HCT116 (cell line): Measurements from ENCODE around the gene NOLC1. TPM values are rescaled to one million over a fixed set of nuclear protein-coding genes. Genes with fewer than 3 reads are reported as not detected.
A peak's percentile ranks its signal among the peaks of the same experiment; 100 is the strongest.

Experiments
- ATAC-seq: fragments of 200-7000 bp; cut with Tn5 transposase; 2 replicates; pipeline ENCODE4 v1.9.1; 2020; ENCODE audit warnings: mild to moderate bottlenecking, moderate library complexity
- BruUV-seq: library from RNA; stranded (reverse); fragments of 400-500 nt; replicated peaks from 2 replicates; lab custom pipeline; 2021; lab: Mats Ljungman, UMichigan
- CTCF ChIA-PET: fragments of 300-600 bp; sonication (Branson Sonifier 250); formaldehyde crosslinking; loops from one replicate; lab custom pipeline; 2021; ENCODE audit warnings: antibody characterized with exemption; lab: Charles Lee
- POLR2A ChIA-PET: fragments of 300-600, 350-600 bp; sonication (Branson Sonifier 250); formaldehyde crosslinking; loops from one replicate; lab custom pipeline; 2021; ENCODE audit warnings: antibody characterized with exemption; lab: Charles Lee
- RAD21 ChIA-PET, 2 experiments: fragments of 300-600 bp; sonication (Branson Sonifier 250); formaldehyde crosslinking; loops; one replicate each; lab custom pipeline; 2023; ENCODE audit warnings: low total read pairs in 2 of 2; ENCODE audit not compliant: uncharacterized antibody in 2 of 2, unreplicated experiment in 2 of 2, low non-redundant PET in 1 of 2; lab: Charles Lee
- DNase-seq: peaks from one replicate; pipeline ENCODE4 v3.0.0-alpha.2; 2010; ENCODE audit warnings: low read depth, low spot score
- H2AFZ ChIP-seq: fragments of 200-600 bp; shearing (Covaris generic), sonication (generic); 2 replicates; pipeline ENCODE4 v1.6.1; 2017; ENCODE audit warnings: low read depth, mixed run types, mixed read lengths, antibody characterized with exemption, low read length; ENCODE audit not compliant: poor library complexity, severe bottlenecking
- H3K27ac ChIP-seq: 2 replicates; pipeline ENCODE4 v1.5.1; 2012; ENCODE audit warnings: low read depth, low read length
- H3K27me3 ChIP-seq: fragments of 200-600 bp; sonication (generic); 2 replicates; pipeline ENCODE4 v1.6.1; 2016; ENCODE audit warnings: mixed run types, low read length, mixed read lengths; ENCODE audit not compliant: insufficient read depth
- H3K36me3 ChIP-seq, 2 experiments: fragments of 200-500 bp in 1 of 2; fragments of 200-600 bp in 1 of 2; sonication (Bioruptor generic) in 1 of 2; sonication (generic) in 1 of 2; 2 replicates each; pipeline versions ENCODE4 v1.5.1 to v1.6.1; 2014 to 2016; ENCODE audit warnings: low read length in 2 of 2, inconsistent platforms in 1 of 2, mixed read lengths in 1 of 2, mixed run types in 1 of 2; ENCODE audit not compliant: insufficient read depth in 2 of 2, control insufficient read depth in 1 of 2
- H3K4me1 ChIP-seq, 2 experiments: fragments of 200-600 bp in 1 of 2; sonication (generic) in 1 of 2; 2 replicates each; pipeline versions ENCODE4 v1.5.1 to v1.6.1; 2012 to 2017; ENCODE audit warnings: low read length in 2 of 2, inconsistent platforms in 1 of 2, mild to moderate bottlenecking in 1 of 2, mixed read lengths in 1 of 2, mixed run types in 1 of 2, moderate library complexity in 1 of 2; ENCODE audit not compliant: insufficient read depth in 2 of 2, control insufficient read depth in 1 of 2
- H3K4me2 ChIP-seq: fragments of 200-600 bp; sonication (generic); 2 replicates; pipeline ENCODE4 v1.6.1; 2017; ENCODE audit warnings: mixed run types, low read length, mixed read lengths
- H3K4me3 ChIP-seq, 2 experiments: fragments of 200-600 bp in 1 of 2; sonication (generic) in 1 of 2; replicated peaks in 1 of 2; 2 replicates each; pipeline ENCODE4 v1.5.1; 2011 to 2016; ENCODE audit warnings: low read length in 2 of 2, control low read depth in 1 of 2, low read depth in 1 of 2, mild to moderate bottlenecking in 1 of 2, mixed read lengths in 1 of 2, mixed run types in 1 of 2
- H3K79me2 ChIP-seq: fragments of 200-600 bp; sonication (generic); 2 replicates; pipeline ENCODE4 v1.6.1; 2017; ENCODE audit warnings: mild to moderate bottlenecking, mixed run types, low read length, moderate library complexity, mixed read lengths; ENCODE audit not compliant: insufficient read depth
- H3K9ac ChIP-seq: fragments of 200-600 bp; sonication (generic); 2 replicates; pipeline ENCODE4 v1.6.1; 2016; ENCODE audit warnings: low read length, mixed read lengths
- H3K9me2 ChIP-seq: fragments of 200-600 bp; sonication (generic), shearing (Covaris generic); 2 replicates; pipeline ENCODE4 v1.6.1; 2017; ENCODE audit warnings: mixed run types, mild to moderate bottlenecking, moderate library complexity; ENCODE audit not compliant: insufficient read depth
- H3K9me3 ChIP-seq, 2 experiments: fragments of 200-500 bp in 1 of 2; fragments of 200-600 bp in 1 of 2; sonication (Bioruptor generic) in 1 of 2; sonication (generic) in 1 of 2; 2 replicates each; pipeline ENCODE4 v1.6.1; 2014 to 2017; ENCODE audit warnings: low read length in 2 of 2, mixed read lengths in 2 of 2, inconsistent platforms in 1 of 2, low read depth in 1 of 2, mild to moderate bottlenecking in 1 of 2, mixed run types in 1 of 2, moderate library complexity in 1 of 2; ENCODE audit not compliant: control insufficient read depth in 1 of 2, insufficient read depth in 1 of 2
- H4K20me1 ChIP-seq: fragments of 200-600 bp; sonication (generic), shearing (Covaris generic); 2 replicates; pipeline ENCODE4 v1.6.1; 2017; ENCODE audit warnings: mixed run types, mild to moderate bottlenecking, moderate library complexity; ENCODE audit not compliant: insufficient read depth
- CBX3 ChIP-seq: IDR thresholded peaks from 2 replicates; pipeline ENCODE4 v1.6.1; 2012; ENCODE audit warnings: low read depth
- CEBPB ChIP-seq: IDR thresholded peaks from 2 replicates; pipeline ENCODE4 v1.6.1; 2012; ENCODE audit warnings: low read depth
- EGR1 ChIP-seq: IDR thresholded peaks from 2 replicates; pipeline ENCODE4 v1.6.1; 2012; ENCODE audit warnings: low read depth
- EZH2phosphoT487 ChIP-seq: fragments of 200-600 bp; IDR thresholded peaks from 2 replicates; pipeline ENCODE4 v1.6.1; 2018; ENCODE audit warnings: antibody characterized with exemption, borderline replicate concordance
- JUND ChIP-seq: IDR thresholded peaks from 2 replicates; pipeline ENCODE4 v1.6.1; 2012
- POLR2A ChIP-seq: IDR thresholded peaks from 2 replicates; pipeline ENCODE4 v1.7.0; 2011; ENCODE audit warnings: borderline replicate concordance; ENCODE audit not compliant: insufficient read depth, insufficient read length; ENCODE audit errors: extremely low read depth
- POLR2AphosphoS5 ChIP-seq: IDR thresholded peaks from 2 replicates; pipeline ENCODE4 v1.6.1; 2011; ENCODE audit warnings: mild to moderate bottlenecking, low read depth, low read length, moderate library complexity
- RAD21 ChIP-seq: IDR thresholded peaks from 2 replicates; pipeline ENCODE4 v1.6.1; 2012; ENCODE audit warnings: low read depth, mild to moderate bottlenecking
- SP1 ChIP-seq: IDR thresholded peaks from 2 replicates; pipeline ENCODE4 v1.6.1; 2012; ENCODE audit warnings: low read depth
- SRF ChIP-seq: IDR thresholded peaks from 2 replicates; pipeline ENCODE4 v1.6.1; 2012; ENCODE audit warnings: low read depth
- TCF7L2 ChIP-seq: IDR thresholded peaks from 2 replicates; pipeline ENCODE4 v1.7.0; 2011; ENCODE audit warnings: borderline replicate concordance, inconsistent platforms; ENCODE audit not compliant: insufficient read depth, insufficient read length; ENCODE audit errors: extremely low read depth
- YY1 ChIP-seq: IDR thresholded peaks from 2 replicates; pipeline ENCODE4 v1.6.1; 2011; ENCODE audit warnings: low read length, low read depth, moderate library complexity, mild to moderate bottlenecking; ENCODE audit not compliant: insufficient replicate concordance; ENCODE audit errors: extremely low read depth
- ZFX ChIP-seq: fragments of 450-650 bp; IDR thresholded peaks from 2 replicates; pipeline ENCODE4 v1.6.1; 2017
- ZNF274 ChIP-seq: fragments of 200-500 bp; sonication (Bioruptor generic); IDR thresholded peaks from 2 replicates; pipeline ENCODE4 v1.6.1; 2014; ENCODE audit warnings: mild to moderate bottlenecking, low read depth, low read length, inconsistent platforms
- intact Hi-C: fragments of 100-400 bp; cut with micrococcal nuclease; formaldehyde crosslinking; loops from 2 replicates; pipeline ENCODE4 v1.10.0; 2022
- total RNA-seq: library from RNA; stranded (reverse); gene quantifications from one replicate; pipeline ENCODE4 v1.2.1, GENCODE V29; 2021; ENCODE audit not compliant: unreplicated experiment
- TF ChIP-seq, protein P1 (sequence below): IDR thresholded peaks from 2 replicates; pipeline ENCODE4 v1.6.1; 2012
- TF ChIP-seq, protein P2 (sequence below): IDR thresholded peaks from 2 replicates; pipeline ENCODE4 v1.6.1; 2012; ENCODE audit warnings: low read depth
- TF ChIP-seq, protein P3 (sequence below): IDR thresholded peaks from 2 replicates; pipeline ENCODE4 v1.6.1; 2012
- TF ChIP-seq, protein P4 (sequence below): IDR thresholded peaks from 2 replicates; pipeline ENCODE4 v1.6.1; 2011; ENCODE audit warnings: mild to moderate bottlenecking, low read length, moderate library complexity; ENCODE audit not compliant: insufficient replicate concordance; ENCODE audit errors: extremely low read depth
- TF ChIP-seq, protein P5 (sequence below), 3 experiments: fragments of 200-600 bp in 1 of 3; sonication (generic) in 1 of 3; IDR thresholded peaks in 2 of 3; conservative IDR thresholded peaks in 1 of 3; 2 replicates each; pipeline ENCODE4 v1.5.1; 2012 to 2017; ENCODE audit warnings: low read depth in 2 of 3, low read length in 2 of 3, antibody characterized with exemption in 1 of 3, borderline replicate concordance in 1 of 3, control low read depth in 1 of 3, mild to moderate bottlenecking in 1 of 3, mixed read lengths in 1 of 3, mixed run types in 1 of 3, moderate library complexity in 1 of 3; ENCODE audit not compliant: insufficient read depth in 1 of 3

The NOLC1 gene
- total RNA-seq, 1 experiment from 2014 or later = 231 TPM

DNA sequence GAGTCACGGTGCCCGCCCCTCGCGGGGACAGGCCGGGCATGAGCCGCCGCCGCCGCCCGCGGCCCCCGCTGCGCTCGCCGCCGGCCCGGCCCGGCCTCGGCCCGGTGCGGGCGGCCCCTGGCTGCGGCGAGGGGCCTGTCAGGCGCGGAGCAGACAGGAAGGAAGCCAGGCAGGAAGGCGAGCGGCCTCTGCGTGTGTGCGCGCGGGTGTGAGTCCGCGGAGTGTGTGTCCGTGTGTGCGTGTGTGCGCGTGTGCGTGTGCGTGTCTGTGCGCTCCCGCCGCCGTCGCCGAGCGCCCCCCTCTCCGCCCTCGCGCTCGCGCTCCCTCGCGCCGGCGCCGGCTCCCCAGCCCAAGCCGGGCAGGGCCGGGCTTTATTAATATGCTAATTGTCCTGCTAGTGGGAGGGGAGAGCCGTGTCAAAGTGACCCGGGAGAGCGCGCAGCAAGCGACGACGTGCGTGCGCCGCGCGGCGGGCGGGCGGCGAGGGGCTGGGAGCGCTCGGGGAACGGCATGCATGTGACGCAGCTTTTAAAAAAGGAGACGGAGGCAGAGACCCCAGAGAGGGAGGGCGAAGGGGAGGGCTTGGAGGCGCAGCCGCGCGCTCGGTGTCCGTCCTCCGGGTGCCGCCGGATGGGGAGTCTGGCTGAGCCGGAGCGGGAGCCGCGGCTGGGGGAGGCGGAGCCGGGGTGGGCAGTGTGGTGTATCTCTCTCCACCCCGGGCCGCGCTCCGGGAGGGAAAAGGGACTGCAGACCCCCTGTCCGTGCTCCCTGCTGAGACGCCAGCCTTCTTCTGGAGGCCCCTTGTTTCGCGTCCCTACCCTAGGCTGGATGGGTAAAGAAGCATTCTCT, 31.8 kb upstream of the NOLC1 start, which contains the start of gene LDB1:
LDB1 (minus strand) TSS at position 227 of the 849 bp plus-strand sequence. CDS start 258 bp downstream, outside the sequence.
- no peaks in the 10 kb centered on the region for H3K27me3 ChIP-seq
- CTCF ChIA-PET = no interaction called here
- intact Hi-C loops = no loop called here
- H3K4me1 ChIP-seq = peaks cover 48 to 66% of the 10 kb centered on the region in 2 experiments
- peak within 1 kb of the TSS; percentile 66 for H2AFZ ChIP-seq
- no peaks in the 10 kb centered on the region for H4K20me1 ChIP-seq
- POLR2A ChIA-PET = no interaction called here
- no peaks in the 10 kb centered on the region for H3K9me2 ChIP-seq
- peak within 1 kb of the TSS; percentile 82 for H3K9ac ChIP-seq
- peaks cover 39% of the 10 kb centered on the region for H3K79me2 ChIP-seq
- H3K4me2 ChIP-seq = peak within 1 kb of the TSS; percentile 93
- peak; percentile 82 for ATAC-seq
- RAD21 ChIA-PET = no interaction called here
- peak within 1 kb of the TSS; percentile 81 to 89 for H3K4me3 ChIP-seq
- H3K27ac ChIP-seq = peak within 1 kb of the TSS; percentile 88
- H3K9me3 ChIP-seq = no peaks in the 10 kb centered on the region
- BruUV-seq = TSS peak; percentile 76
- peak; percentile 65 for DNase-seq
- H3K36me3 ChIP-seq = no peaks in the 10 kb centered on the region
- TF ChIP-seq CBX3 (no peak), ZFX (peak; percentile 90), YY1 (peak; percentile 9), SP1 (no peak), ZNF274 (no peak), SRF (no peak), RAD21 (no peak), CEBPB (no peak), POLR2A (peak; percentile 69), EGR1 (no peak), JUND (no peak), EZH2phosphoT487 (no peak), TCF7L2 (no peak), POLR2AphosphoS5 (peak; percentile 90)
- TF ChIP-seq, protein P1, sequence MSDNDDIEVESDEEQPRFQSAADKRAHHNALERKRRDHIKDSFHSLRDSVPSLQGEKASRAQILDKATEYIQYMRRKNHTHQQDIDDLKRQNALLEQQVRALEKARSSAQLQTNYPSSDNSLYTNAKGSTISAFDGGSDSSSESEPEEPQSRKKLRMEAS = no peak
- TF ChIP-seq, protein P2, sequence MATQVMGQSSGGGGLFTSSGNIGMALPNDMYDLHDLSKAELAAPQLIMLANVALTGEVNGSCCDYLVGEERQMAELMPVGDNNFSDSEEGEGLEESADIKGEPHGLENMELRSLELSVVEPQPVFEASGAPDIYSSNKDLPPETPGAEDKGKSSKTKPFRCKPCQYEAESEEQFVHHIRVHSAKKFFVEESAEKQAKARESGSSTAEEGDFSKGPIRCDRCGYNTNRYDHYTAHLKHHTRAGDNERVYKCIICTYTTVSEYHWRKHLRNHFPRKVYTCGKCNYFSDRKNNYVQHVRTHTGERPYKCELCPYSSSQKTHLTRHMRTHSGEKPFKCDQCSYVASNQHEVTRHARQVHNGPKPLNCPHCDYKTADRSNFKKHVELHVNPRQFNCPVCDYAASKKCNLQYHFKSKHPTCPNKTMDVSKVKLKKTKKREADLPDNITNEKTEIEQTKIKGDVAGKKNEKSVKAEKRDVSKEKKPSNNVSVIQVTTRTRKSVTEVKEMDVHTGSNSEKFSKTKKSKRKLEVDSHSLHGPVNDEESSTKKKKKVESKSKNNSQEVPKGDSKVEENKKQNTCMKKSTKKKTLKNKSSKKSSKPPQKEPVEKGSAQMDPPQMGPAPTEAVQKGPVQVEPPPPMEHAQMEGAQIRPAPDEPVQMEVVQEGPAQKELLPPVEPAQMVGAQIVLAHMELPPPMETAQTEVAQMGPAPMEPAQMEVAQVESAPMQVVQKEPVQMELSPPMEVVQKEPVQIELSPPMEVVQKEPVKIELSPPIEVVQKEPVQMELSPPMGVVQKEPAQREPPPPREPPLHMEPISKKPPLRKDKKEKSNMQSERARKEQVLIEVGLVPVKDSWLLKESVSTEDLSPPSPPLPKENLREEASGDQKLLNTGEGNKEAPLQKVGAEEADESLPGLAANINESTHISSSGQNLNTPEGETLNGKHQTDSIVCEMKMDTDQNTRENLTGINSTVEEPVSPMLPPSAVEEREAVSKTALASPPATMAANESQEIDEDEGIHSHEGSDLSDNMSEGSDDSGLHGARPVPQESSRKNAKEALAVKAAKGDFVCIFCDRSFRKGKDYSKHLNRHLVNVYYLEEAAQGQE = no peak
- TF ChIP-seq, protein P3, sequence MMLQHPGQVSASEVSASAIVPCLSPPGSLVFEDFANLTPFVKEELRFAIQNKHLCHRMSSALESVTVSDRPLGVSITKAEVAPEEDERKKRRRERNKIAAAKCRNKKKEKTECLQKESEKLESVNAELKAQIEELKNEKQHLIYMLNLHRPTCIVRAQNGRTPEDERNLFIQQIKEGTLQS = no peak
- TF ChIP-seq, protein P4, sequence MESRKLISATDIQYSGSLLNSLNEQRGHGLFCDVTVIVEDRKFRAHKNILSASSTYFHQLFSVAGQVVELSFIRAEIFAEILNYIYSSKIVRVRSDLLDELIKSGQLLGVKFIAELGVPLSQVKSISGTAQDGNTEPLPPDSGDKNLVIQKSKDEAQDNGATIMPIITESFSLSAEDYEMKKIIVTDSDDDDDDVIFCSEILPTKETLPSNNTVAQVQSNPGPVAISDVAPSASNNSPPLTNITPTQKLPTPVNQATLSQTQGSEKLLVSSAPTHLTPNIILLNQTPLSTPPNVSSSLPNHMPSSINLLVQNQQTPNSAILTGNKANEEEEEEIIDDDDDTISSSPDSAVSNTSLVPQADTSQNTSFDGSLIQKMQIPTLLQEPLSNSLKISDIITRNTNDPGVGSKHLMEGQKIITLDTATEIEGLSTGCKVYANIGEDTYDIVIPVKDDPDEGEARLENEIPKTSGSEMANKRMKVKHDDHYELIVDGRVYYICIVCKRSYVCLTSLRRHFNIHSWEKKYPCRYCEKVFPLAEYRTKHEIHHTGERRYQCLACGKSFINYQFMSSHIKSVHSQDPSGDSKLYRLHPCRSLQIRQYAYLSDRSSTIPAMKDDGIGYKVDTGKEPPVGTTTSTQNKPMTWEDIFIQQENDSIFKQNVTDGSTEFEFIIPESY = no peak
- TF ChIP-seq, protein P5, sequence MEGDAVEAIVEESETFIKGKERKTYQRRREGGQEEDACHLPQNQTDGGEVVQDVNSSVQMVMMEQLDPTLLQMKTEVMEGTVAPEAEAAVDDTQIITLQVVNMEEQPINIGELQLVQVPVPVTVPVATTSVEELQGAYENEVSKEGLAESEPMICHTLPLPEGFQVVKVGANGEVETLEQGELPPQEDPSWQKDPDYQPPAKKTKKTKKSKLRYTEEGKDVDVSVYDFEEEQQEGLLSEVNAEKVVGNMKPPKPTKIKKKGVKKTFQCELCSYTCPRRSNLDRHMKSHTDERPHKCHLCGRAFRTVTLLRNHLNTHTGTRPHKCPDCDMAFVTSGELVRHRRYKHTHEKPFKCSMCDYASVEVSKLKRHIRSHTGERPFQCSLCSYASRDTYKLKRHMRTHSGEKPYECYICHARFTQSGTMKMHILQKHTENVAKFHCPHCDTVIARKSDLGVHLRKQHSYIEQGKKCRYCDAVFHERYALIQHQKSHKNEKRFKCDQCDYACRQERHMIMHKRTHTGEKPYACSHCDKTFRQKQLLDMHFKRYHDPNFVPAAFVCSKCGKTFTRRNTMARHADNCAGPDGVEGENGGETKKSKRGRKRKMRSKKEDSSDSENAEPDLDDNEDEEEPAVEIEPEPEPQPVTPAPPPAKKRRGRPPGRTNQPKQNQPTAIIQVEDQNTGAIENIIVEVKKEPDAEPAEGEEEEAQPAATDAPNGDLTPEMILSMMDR (IDR thresholded peaks at IDR 0.05 in 2 of 3, conservative IDR thresholded peaks at IDR 0.05 in 1 of 3; ENCODE audit: borderline replicate concordance in 1 of 3, insufficient read depth in 1 of 3, low read depth in 2 of 3, low read length in 2 of 3) = 0 out of 6 replicates have a peak, but pooled peaks of 1 of the 3 experiments have one; percentile 7
